Fibroblast of the aortic adventitia (primary cell): ENCODE results near the gene FAM89B. TPM values are rescaled to one million over a fixed set of nuclear protein-coding genes. Genes with fewer than 3 reads are reported as not detected.

ENCODE experiments used
- DNase-seq: peaks from one replicate; pipeline ENCODE4 v3.0.0-alpha.2; 2010; ENCODE audit warnings: low read depth
- H3K4me3 ChIP-seq: 2 replicates; pipeline ENCODE4 v1.5.1; 2011; ENCODE audit warnings: low read depth, mild to moderate bottlenecking, control low read depth, low read length, moderate library complexity
- CTCF ChIP-seq: IDR thresholded peaks from 2 replicates; pipeline ENCODE4 v1.5.1; 2011; ENCODE audit warnings: mild to moderate bottlenecking, low read length, control low read depth, inconsistent platforms; ENCODE audit not compliant: insufficient read depth
- total RNA-seq: library from RNA; depleted of rRNA; stranded (reverse); fragments of >200 nt; gene quantifications from 2 replicates; pipeline ENCODE4 v1.2.3, GENCODE V29; 2012; ENCODE audit warnings: low replicate concordance

FAM89B gene
- total RNA-seq, 1 donor = 21.6 TPM

DNA sequence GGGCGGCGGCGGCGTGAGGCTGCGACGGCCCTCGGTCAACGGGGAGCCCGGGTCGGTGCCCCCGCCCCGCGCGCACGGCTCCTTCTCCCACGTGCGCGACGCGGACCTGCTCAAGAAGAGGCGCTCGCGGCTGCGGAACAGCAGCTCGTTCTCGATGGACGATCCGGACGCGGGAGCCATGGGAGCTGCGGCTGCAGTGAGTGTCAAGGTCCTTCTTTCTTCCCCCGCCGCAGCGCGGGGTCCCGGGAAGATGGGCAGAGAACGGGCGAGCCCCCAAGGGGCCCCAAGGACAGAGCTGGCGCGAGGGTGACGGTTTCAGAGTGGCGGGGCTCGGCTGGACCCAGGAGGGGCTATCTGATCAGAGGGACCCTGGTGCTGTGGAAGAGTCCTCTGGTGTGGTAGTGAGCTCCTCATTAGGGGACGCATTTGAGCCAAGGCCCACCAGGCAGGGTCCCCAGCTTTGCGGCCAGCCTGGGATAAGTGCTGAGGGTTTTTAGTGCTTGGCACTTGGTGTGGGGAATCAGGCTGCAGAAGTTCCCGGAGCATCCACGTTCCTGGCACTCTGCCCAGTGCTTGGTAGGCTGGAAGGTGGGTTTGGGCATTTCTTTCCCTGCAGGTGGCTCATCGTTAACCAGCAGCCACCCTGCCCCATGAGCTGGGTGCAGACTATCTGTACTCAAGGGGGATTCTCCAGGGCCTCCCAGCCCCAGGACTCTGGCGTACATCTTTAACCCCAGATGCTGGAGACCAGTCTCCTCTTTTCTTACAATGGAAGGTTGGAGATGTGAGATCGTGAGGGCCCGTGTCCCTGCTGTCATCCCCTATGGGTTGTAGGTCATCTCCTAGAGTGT, 13.3 kb downstream of the FAM89B start:
- no peak overlapping the region for H3K4me3 ChIP-seq
- no peak for DNase-seq
- no peak for TF ChIP-seq CTCF

DNA sequence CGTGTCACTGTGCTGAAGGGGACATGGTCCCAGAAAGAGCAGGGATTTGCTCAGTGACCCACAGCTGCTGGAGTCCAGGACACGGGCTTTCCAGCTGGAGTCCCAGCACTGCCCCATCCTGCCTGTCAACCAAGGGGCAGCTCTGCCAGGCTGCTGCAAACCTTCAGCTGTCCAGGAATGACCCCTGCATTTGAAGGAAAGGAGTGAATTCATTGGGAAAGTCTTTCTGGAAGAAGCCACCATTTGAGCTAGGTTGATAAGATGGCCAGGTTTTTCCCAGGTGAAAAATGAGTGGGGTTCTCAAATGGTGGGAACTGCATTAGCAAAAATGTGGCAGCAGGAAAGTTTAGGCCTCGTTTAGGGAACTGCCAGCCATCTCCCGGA, 13.9 kb downstream of the FAM89B start:
- no peak overlapping the region for H3K4me3 ChIP-seq
- TF ChIP-seq CTCF = no peak
- DNase-seq = no peak

- no peak for TF ChIP-seq CTCF
- DNase-seq = peak; percentile 69
Measured at GRCh38 chr11:65586676-65587075, 14.3 kb downstream of the FAM89B start.

DNA sequence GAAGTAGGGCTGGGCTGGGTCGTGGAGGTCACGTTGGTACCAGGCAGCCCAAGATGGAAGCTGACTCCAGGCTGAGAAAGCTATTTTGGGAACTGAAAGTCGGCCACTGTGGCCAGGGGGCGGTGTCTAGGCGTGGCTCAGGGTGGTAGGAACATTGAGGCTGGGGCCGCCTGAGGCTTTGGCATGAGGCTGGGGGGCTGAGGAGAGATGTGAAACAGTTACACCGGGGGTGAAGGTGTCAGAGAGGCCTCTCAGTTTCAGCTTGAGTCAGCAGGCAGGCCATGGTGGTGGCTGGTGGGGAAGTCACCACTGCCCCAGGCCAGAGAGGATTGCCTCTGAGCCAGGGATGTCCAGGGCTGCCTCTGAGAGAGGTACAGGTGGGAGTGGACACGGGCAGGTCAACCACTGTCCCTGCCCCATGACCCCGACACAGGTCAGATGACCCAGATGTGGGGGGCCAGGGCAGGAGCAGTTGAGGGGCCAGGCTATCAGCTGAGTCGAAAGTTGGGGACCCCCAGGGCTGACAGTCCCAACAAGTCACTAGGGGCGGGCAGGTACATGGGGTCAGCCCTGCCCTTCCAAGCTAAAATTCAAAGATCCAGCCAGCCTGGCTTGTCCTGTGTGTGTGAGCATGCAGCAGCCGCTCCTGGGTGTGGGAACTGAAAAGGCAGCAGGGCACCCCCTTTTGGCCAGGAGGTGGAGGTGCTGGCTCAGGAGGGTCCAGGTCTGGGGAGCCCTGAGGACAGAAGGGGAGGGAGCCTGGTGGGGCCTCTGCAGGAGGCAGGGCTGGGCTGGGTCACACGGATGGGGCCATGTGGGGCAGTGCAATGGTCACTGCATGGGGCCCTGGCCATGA, 16.1 kb downstream of the FAM89B start:
- TF ChIP-seq CTCF = peak; percentile 50
- peak; percentile 43 for DNase-seq
- no peak overlapping the region for H3K4me3 ChIP-seq

More at GRCh38 chr11:65586676-65587075, 14.3 kb downstream of the FAM89B start:
- no peak overlapping the region for H3K4me3 ChIP-seq

DNA sequence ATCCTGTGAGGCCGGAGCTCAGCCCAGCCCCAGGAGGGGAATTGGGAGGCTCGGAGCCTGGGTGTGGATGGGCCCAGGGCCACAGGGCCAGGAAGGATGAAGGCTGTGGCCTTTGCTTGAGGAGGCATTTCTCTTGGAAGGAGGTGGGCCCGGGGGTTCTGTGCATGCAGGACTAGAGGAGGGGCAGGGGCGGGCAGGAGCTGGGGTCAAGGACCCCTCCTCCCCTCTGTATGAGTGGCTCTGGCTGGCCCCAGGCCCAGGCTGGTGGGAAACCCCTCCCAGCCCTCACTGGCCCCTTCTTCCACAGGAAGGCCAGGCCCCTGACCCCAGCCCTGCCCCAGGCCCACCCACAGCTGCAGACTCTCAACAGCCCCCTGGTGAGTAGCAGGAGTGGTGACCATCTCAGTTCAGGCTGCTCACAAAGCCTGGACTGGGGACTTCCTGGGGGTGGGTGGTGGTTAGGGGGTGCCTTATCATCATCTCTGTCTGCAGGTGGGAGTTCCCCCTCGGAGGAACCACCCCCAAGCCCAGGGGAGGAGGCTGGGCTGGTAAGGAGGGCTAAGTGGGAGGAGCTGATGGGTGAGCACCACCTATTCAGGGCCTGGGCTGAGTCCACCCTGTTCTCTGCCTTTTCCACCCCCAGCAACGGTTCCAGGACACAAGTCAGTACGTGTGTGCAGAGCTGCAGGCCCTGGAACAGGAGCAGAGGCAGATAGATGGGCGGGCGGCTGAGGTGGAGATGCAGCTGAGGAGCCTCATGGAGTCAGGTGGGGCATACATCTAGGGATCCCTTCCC, 17.3 kb downstream of the FAM89B start:
- TF ChIP-seq CTCF = no peak
- DNase-seq = no peak
- no peak overlapping the region for H3K4me3 ChIP-seq

DNA sequence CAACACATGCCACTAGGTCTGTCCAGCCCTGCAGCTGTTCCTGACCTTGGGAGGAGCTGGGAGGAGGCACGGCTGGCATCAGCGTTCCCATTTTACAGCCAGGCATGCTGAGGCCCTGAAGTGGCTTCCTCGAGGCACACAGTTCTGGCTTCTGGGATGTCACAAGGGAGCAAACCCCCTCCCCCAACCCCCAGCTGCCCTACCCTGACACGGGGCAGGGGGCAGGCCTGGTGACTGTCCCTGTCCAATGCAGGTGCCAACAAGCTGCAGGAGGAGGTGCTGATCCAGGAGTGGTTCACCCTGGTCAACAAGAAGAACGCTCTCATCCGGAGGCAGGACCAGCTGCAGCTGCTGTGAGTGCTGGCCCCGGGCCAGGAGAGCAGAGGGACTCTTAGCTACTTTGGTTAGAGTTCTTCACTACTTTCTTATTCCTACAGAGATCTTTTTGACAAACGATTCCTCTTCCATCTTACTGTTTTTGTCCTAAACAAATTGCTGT, 18.0 kb downstream of the FAM89B start:
- TF ChIP-seq CTCF = no peak
- DNase-seq = no peak
- no peak overlapping the region for H3K4me3 ChIP-seq
